GM12878 (cell line): ENCODE results near the gene CCDC12. TPM values are rescaled to one million over a fixed set of nuclear protein-coding genes. Genes with fewer than 3 reads are reported as not detected.

Experiments
- ASH2L ChIP-seq: fragments of 300-600, 200-600 bp; sonication (generic); IDR thresholded peaks from 2 replicates; pipeline ENCODE4 v1.6.1; 2017; ENCODE audit warnings: low read depth, mild to moderate bottlenecking, borderline replicate concordance
- ATF7 ChIP-seq: fragments of 450-650 bp; IDR thresholded peaks from 2 replicates; pipeline ENCODE4 v1.6.1; 2016; ENCODE audit warnings: low read depth, mild to moderate bottlenecking
- CBX5 ChIP-seq: sonication (generic); IDR thresholded peaks from 2 replicates; pipeline ENCODE4 v1.6.1; 2016; ENCODE audit warnings: low read depth, moderate library complexity, mild to moderate bottlenecking, inconsistent platforms
- CEBPB ChIP-seq, 2 experiments: fragments of 150-350 bp in 1 of 2; IDR thresholded peaks; 2 replicates each; pipeline ENCODE4 v1.6.1; 2012 to 2014; ENCODE audit warnings: low read depth in 2 of 2, low read length in 2 of 2, borderline replicate concordance in 1 of 2, inconsistent platforms in 1 of 2
- EED ChIP-seq: sonication (generic); IDR thresholded peaks from 2 replicates; pipeline ENCODE4 v1.6.1; 2016; ENCODE audit warnings: antibody characterized with exemption, low read depth
- IKZF2 ChIP-seq, 2 experiments: fragments of 450-650 bp; IDR thresholded peaks; 2 replicates each; pipeline ENCODE4 v1.6.1; 2017; ENCODE audit warnings: mild to moderate bottlenecking in 2 of 2, moderate library complexity in 2 of 2
- MEF2A ChIP-seq: IDR thresholded peaks from 2 replicates; pipeline ENCODE4 v1.6.1; 2011; ENCODE audit warnings: low read depth, mild to moderate bottlenecking, low read length, moderate library complexity; ENCODE audit not compliant: insufficient read depth
- NFYA ChIP-seq: IDR thresholded peaks from 2 replicates; pipeline ENCODE4 v1.6.1; 2011; ENCODE audit warnings: low read depth, mild to moderate bottlenecking, low read length, improper control_type of control experiment, borderline replicate concordance
- NFYB ChIP-seq: IDR thresholded peaks from 2 replicates; pipeline ENCODE4 v1.6.1; 2011; ENCODE audit warnings: low read depth, mild to moderate bottlenecking, low read length, improper control_type of control experiment, moderate library complexity; ENCODE audit not compliant: insufficient read depth
- RELA ChIP-seq: fragments of 450-650 bp; IDR thresholded peaks from 2 replicates; pipeline ENCODE4 v1.8.0; 2014; ENCODE audit warnings: borderline replicate concordance; ENCODE audit not compliant: partially characterized antibody
- SIN3A ChIP-seq: IDR thresholded peaks from 2 replicates; pipeline ENCODE4 v1.6.1; 2012; ENCODE audit warnings: low read depth, low read length, improper control_type of control experiment
- SUPT20H ChIP-seq: IDR thresholded peaks from 2 replicates; pipeline ENCODE4 v1.6.1; 2011; ENCODE audit warnings: low read depth, mild to moderate bottlenecking, low read length, moderate library complexity, borderline replicate concordance; ENCODE audit not compliant: control insufficient read depth
- WRNIP1 ChIP-seq: IDR thresholded peaks from 2 replicates; pipeline ENCODE4 v1.6.1; 2011; ENCODE audit warnings: low read depth, low read length, improper control_type of control experiment, borderline replicate concordance
- YBX1 ChIP-seq: fragments of 450-650 bp; IDR thresholded peaks from 2 replicates; pipeline ENCODE4 v1.6.1; 2016; ENCODE audit warnings: antibody characterized with exemption
- ZNF207 ChIP-seq: fragments of 450-650 bp; IDR thresholded peaks from 2 replicates; pipeline ENCODE4 v1.6.1; 2014; ENCODE audit warnings: antibody characterized with exemption, mild to moderate bottlenecking, borderline replicate concordance
- ZZZ3 ChIP-seq: IDR thresholded peaks from 2 replicates; pipeline ENCODE4 v1.6.1; 2011; ENCODE audit warnings: low read depth; ENCODE audit not compliant: control insufficient read depth, insufficient read length
- polyA plus RNA-seq, 11 experiments: library from polyadenylated mRNA; depleted of rRNA in 4 of 11; unstranded in 6 of 11; stranded (reverse) in 5 of 11; fragments of >200 nt; fragmentation: Nextera tagmentation in 4 of 11; fragmentation: Illumina TruSeq in 1 of 11; extraction: Ambion mirVana in 4 of 11; extraction: Trizol in 1 of 11; gene quantifications; 1 replicate in 1 of 11; 2 replicates in 10 of 11; pipeline versions ENCODE4 v1.2.1 to v1.2.3, GENCODE V29; 2011 to 2016; ENCODE audit warnings: inconsistent platforms in 2 of 11, missing spikeins in 2 of 11, low read depth in 1 of 11
- total RNA-seq, 4 experiments: library from RNA; depleted of rRNA in 3 of 4; stranded (reverse); fragments of >200 nt in 3 of 4; fragmentation: Illumina TruSeq in 1 of 4; extraction: Trizol in 1 of 4; gene quantifications; 2 replicates each; pipeline versions ENCODE4 v1.2.1 to v1.2.3, GENCODE V29; 2013 to 2021
- TF ChIP-seq, protein P1 (sequence below): fragments of 450-650 bp; formaldehyde crosslinking; IDR thresholded peaks from 2 replicates; pipeline ENCODE4 v1.4.0; 2020; ENCODE audit warnings: mild to moderate bottlenecking, moderate library complexity
- TF ChIP-seq, protein P2 (sequence below): fragments of 450-650 bp; IDR thresholded peaks from 2 replicates; pipeline ENCODE4 v1.6.1; 2016; ENCODE audit warnings: mild to moderate bottlenecking
- TF ChIP-seq, protein P3 (sequence below): fragments of 450-650 bp; IDR thresholded peaks from 2 replicates; pipeline ENCODE4 v1.6.1; 2017; ENCODE audit warnings: mild to moderate bottlenecking, moderate library complexity

The CCDC12 gene
- total and polyA plus RNA-seq, 10 of the 15 experiments (the other 5 are each of a cell fraction or from before 2014, with no cell fraction given) = 9.2 to 91.4 (median 61.3) TPM

DNA sequence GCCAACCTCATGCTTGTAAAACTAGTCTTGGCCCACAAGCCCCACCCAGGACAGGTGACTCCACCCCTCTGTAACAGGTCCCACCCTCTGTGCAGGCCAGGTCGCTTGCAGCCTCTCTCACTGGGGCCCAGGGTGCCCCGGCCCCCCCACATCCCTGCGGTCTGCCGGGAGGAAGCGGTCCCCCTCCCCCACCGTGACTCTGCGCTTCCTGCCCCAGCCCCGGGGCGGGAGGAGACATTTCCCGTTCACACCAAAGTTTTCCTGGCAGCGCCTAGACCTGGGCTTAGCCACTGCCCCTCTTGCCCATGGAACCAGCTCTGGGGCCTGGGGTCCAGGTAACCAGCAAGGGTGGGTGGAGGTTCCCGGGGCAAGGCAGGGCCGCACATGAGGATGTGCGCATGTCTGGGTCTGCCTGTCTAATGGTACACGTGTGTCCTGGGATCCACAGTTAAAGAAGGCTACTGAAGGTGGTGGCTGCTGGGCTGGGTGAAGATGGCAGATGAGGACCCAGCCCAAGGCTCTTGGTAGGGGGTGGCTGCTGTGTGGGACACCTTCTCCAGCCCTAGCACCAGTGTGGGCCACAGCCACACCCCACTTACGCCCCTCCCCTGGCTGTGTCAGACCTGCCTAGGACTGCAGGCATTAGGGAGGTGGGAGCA, 11.3 kb upstream of the CCDC12 start (continued):
- TF ChIP-seq MEF2A (peak; percentile 55; the same call in 1 of the 2 replicates), WRNIP1 (no peak), IKZF2 (IDR thresholded peaks at IDR 0.05) (peak; percentile 84 to 87), RELA (no peak), SUPT20H (no peak), ATF7 (peak; percentile 57; the same call in 1 of the 2 replicates), ZNF207 (no peak; the same call in 1 of the 2 replicates), SIN3A (no peak), YBX1 (no peak), NFYA (no peak), ZZZ3 (no peak), EED (peak; percentile 93), NFYB (no peak), ASH2L (no peak), CEBPB (IDR thresholded peaks at IDR 0.05; ENCODE audit: borderline replicate concordance in 1 of 2, low read depth in 2 of 2, low read length in 2 of 2) (no peak), CBX5 (no peak)
- TF ChIP-seq, protein P1, sequence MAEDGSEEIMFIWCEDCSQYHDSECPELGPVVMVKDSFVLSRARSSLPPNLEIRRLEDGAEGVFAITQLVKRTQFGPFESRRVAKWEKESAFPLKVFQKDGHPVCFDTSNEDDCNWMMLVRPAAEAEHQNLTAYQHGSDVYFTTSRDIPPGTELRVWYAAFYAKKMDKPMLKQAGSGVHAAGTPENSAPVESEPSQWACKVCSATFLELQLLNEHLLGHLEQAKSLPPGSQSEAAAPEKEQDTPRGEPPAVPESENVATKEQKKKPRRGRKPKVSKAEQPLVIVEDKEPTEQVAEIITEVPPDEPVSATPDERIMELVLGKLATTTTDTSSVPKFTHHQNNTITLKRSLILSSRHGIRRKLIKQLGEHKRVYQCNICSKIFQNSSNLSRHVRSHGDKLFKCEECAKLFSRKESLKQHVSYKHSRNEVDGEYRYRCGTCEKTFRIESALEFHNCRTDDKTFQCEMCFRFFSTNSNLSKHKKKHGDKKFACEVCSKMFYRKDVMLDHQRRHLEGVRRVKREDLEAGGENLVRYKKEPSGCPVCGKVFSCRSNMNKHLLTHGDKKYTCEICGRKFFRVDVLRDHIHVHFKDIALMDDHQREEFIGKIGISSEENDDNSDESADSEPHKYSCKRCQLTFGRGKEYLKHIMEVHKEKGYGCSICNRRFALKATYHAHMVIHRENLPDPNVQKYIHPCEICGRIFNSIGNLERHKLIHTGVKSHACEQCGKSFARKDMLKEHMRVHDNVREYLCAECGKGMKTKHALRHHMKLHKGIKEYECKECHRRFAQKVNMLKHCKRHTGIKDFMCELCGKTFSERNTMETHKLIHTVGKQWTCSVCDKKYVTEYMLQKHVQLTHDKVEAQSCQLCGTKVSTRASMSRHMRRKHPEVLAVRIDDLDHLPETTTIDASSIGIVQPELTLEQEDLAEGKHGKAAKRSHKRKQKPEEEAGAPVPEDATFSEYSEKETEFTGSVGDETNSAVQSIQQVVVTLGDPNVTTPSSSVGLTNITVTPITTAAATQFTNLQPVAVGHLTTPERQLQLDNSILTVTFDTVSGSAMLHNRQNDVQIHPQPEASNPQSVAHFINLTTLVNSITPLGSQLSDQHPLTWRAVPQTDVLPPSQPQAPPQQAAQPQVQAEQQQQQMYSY (CRISPR knock-in tag) = no peak
- TF ChIP-seq, protein P2, sequence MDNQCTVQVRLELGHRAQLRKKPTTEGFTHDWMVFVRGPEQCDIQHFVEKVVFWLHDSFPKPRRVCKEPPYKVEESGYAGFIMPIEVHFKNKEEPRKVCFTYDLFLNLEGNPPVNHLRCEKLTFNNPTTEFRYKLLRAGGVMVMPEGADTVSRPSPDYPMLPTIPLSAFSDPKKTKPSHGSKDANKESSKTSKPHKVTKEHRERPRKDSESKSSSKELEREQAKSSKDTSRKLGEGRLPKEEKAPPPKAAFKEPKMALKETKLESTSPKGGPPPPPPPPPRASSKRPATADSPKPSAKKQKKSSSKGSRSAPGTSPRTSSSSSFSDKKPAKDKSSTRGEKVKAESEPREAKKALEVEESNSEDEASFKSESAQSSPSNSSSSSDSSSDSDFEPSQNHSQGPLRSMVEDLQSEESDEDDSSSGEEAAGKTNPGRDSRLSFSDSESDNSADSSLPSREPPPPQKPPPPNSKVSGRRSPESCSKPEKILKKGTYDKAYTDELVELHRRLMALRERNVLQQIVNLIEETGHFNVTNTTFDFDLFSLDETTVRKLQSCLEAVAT = peak; percentile 84; the same call in 1 of the 2 replicates
- TF ChIP-seq, protein P3, sequence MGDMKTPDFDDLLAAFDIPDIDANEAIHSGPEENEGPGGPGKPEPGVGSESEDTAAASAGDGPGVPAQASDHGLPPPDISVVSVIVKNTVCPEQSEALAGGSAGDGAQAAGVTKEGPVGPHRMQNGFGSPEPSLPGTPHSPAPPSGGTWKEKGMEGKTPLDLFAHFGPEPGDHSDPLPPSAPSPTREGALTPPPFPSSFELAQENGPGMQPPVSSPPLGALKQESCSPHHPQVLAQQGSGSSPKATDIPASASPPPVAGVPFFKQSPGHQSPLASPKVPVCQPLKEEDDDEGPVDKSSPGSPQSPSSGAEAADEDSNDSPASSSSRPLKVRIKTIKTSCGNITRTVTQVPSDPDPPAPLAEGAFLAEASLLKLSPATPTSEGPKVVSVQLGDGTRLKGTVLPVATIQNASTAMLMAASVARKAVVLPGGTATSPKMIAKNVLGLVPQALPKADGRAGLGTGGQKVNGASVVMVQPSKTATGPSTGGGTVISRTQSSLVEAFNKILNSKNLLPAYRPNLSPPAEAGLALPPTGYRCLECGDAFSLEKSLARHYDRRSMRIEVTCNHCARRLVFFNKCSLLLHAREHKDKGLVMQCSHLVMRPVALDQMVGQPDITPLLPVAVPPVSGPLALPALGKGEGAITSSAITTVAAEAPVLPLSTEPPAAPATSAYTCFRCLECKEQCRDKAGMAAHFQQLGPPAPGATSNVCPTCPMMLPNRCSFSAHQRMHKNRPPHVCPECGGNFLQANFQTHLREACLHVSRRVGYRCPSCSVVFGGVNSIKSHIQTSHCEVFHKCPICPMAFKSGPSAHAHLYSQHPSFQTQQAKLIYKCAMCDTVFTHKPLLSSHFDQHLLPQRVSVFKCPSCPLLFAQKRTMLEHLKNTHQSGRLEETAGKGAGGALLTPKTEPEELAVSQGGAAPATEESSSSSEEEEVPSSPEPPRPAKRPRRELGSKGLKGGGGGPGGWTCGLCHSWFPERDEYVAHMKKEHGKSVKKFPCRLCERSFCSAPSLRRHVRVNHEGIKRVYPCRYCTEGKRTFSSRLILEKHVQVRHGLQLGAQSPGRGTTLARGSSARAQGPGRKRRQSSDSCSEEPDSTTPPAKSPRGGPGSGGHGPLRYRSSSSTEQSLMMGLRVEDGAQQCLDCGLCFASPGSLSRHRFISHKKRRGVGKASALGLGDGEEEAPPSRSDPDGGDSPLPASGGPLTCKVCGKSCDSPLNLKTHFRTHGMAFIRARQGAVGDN = peak; percentile 70; the same call in 1 of the 2 replicates
